ENCODE data around the gene STAT4.
A peak's percentile ranks its signal among the peaks of the same experiment; 100 is the strongest.
"Not testable (repeated sequence)": the region's sequence is repeated elsewhere in the genome, so short reads cannot be mapped to it uniquely, and the experiment has no call there.

The STAT4 gene

DNA sequence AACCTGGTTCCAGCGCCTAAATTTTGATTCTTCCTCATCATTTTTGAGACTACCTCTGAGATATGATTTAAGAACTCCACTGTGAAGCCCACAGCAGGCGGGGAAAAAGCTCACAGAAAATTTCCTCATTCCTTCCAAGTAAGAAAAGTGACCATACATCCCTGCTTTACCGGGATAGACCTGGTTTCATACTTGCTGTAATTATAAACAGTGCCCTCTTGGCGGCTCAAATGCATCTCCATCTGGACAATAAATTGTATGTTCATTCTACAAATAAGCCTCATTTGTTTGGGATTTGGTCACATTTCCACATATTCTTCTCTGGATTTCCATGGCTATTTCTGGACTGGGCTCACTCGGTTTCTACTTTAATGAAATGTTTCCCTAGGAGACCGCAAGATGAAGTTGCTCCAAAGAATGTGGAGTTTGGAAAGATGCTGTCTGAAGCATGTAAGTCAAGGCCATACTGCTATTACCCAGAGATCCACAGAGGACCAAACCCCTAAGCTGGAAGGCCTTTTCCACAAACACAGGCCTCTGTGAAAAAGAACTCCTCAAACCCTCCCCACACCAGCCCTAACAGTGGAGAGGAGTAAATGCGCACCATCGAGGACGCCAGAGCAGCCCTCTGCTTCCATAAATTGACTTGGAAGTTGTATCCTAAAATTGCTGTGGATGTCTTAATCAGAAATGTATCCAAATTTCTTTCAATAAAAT lies 150.7 kb downstream of the STAT4 start:
- DNase-seq (ENCODE audit: low spot score): no peak
- TF ChIP-seq, protein P1, sequence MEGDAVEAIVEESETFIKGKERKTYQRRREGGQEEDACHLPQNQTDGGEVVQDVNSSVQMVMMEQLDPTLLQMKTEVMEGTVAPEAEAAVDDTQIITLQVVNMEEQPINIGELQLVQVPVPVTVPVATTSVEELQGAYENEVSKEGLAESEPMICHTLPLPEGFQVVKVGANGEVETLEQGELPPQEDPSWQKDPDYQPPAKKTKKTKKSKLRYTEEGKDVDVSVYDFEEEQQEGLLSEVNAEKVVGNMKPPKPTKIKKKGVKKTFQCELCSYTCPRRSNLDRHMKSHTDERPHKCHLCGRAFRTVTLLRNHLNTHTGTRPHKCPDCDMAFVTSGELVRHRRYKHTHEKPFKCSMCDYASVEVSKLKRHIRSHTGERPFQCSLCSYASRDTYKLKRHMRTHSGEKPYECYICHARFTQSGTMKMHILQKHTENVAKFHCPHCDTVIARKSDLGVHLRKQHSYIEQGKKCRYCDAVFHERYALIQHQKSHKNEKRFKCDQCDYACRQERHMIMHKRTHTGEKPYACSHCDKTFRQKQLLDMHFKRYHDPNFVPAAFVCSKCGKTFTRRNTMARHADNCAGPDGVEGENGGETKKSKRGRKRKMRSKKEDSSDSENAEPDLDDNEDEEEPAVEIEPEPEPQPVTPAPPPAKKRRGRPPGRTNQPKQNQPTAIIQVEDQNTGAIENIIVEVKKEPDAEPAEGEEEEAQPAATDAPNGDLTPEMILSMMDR (IDR thresholded peaks at IDR 0.05): no peak
- H3K27ac ChIP-seq: no peak overlapping the region
- no peak overlapping the region for H3K4me3 ChIP-seq

DNA sequence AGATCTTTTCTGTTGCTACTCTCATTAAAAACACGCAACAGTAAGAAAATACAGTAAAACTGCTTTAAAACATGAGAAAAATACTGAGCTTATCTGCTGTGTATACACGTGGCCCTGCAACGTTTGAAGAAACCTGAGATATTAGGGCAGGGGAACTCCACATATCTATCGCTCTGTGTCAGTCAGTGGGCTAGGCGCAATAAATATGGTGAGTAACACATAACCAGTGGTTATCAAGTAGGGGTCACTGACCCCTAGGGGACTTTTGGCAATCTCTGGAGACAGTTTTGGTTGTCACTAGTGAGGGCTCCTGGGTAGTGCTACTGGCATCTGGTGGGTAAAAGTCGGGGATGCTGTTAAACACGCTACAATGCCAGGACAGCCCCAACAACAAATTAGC lies 151.7 kb downstream of the STAT4 start:
- DNase-seq (ENCODE audit: low spot score): no peak
- TF ChIP-seq, protein P1 (IDR thresholded peaks at IDR 0.05): no peak
- Histone ChIP-seq H3K4me3 (no peak overlapping the region), H3K27ac (no peak overlapping the region)

DNA sequence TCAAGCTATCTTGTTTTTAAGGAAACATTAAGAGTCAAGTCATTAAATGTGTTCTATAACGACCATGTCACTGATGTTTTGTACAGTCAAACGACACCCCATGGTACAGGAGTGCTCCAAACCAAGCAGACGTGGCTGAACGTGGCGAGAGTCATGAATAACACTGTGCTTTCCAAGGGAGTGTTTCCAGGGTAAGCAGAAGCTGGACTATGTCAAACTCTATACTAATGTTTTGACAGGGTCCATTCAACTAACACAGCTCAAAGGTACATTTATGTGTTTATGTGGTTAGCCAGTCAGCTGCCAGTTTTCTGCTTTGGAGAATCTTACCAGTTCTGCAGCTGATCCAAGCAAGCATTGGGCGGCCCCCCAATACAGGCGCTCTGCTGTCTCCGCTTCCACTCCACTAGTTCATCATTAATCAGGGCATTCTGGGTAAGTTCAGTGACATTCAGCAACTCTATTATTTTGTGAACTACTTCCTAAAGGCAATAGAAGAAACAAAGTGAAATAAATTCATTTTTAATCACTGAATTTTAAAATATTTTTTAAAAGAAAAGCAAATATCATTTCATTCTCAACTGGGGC lies 153.2 kb downstream of the STAT4 start:
- Histone ChIP-seq H3K4me3 (no peak overlapping the region), H3K27ac (no peak overlapping the region)
- TF ChIP-seq, protein P1 (IDR thresholded peaks at IDR 0.05): no peak
- no peak for DNase-seq (ENCODE audit: low spot score)

DNA sequence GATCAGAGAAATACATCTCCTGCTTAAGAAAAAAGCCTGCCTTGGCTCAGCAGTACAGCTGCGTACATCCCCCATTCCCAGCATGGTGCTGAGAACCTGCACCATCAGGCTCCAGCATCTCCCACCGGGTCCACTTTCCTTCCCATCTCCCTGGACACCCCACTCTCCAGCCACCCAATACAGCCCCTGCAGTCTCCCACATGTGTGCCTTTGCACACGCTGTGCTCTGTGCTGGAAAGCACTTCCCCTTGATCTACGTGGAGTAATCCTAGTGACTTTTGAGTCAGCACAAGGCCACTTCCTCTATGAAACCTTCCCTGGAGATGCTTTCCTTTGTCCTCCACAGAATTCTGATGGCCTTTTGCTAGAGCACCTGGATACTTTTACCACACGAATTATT lies 153.8 kb downstream of the STAT4 start:
- no peak overlapping the region for H3K27ac ChIP-seq
- TF ChIP-seq, protein P1 (IDR thresholded peaks at IDR 0.05): no peak
- no peak overlapping the region for H3K4me3 ChIP-seq
- no peak for DNase-seq (ENCODE audit: low spot score)

DNA sequence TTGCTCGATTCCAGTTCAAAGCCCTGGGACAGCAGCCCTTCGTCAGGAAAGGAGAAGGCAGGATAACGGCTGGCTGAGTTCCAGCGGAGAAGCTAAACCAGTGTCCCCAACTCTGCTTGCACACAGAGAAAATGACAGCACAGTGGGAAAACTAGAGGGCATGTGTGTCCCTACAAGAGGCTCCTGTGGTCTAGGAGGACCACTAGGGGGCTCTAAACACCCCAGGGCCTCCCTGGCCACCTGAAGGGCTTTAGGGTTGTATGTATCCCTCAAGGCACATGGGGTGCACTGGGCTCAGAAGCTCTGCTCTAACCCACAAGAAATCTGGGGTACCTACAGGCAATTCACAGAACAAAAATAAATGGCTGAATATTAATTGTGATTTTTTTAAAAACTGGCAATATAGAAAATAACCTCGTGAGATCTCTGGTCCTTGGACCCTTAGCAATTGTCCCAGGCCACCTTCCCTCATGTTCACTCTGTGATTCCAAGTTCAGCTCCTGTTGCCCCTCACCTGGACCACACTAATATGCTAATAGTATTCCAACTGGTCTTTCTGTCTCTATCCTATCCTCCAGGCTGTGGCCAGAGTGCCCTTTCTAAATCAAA lies 154.4 kb downstream of the STAT4 start:
- TF ChIP-seq, protein P1 (IDR thresholded peaks at IDR 0.05): peak; percentile 34
- no peak for DNase-seq (ENCODE audit: low spot score)
- no peak overlapping the region for H3K27ac ChIP-seq
- H3K4me3 ChIP-seq: no peak overlapping the region

DNA sequence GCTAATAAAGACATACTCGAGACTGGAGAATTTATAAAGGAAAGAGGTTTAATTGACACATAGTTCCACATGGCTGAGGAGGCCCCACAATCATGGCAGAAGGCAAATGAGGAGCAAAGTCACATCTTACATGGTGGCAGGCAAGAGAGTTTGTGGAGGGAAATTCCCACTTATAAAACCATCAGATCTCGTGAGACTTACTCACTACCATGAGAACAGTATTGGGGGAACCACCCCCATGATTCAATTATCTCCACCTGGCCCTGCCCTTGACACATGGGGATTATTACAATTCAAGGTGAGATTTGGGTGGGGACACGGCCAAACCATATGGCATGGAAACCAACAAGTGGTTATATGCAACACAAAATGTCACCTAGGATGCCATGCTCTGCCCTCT lies 155.5 kb downstream of the STAT4 start:
- H3K27ac ChIP-seq; H3K4me3 ChIP-seq; DNase-seq (ENCODE audit: low spot score): not testable (repeated sequence)

DNA sequence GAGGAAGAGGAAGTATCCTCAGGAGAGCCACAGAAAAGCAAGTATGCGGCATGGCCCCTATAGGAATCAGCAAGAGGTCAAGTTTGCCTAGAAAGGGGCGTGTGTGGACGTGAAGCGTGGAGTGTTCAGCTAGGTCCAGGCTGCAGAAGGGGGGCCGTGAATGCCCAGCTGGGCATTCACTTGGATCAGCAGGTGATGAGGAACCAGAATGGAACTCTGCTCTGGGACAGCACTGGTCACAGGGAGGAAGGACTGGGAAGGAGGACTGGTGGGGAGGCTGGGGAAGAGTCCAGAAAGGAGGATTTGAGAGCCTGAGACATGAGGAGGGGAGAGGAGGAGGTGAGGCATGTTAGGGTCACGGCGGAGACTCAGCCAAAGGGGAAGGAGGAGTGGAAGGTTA lies 156.6 kb downstream of the STAT4 start:
- Histone ChIP-seq H3K27ac (no peak overlapping the region), H3K4me3 (no peak overlapping the region)
- DNase-seq (ENCODE audit: low spot score): no peak
- TF ChIP-seq, protein P1 (IDR thresholded peaks at IDR 0.05): no peak
